OCI-LY1 (cell line): ENCODE measurements around the gene NFAT5.

Experiments used
- H2AFZ ChIP-seq: fragments of 200-600 bp; sonication (generic), shearing (Covaris generic); 2 replicates; pipeline ENCODE4 v1.6.0; 2014; ENCODE audit warnings: antibody characterized with exemption, mild to moderate bottlenecking, low read length
- H3F3A ChIP-seq: fragments of 200-600 bp; sonication (generic), shearing (Covaris generic); 2 replicates; pipeline ENCODE4 v1.6.0; 2014; ENCODE audit warnings: mild to moderate bottlenecking, antibody characterized with exemption, low read length, moderate library complexity; ENCODE audit not compliant: insufficient read depth
- H3K27ac ChIP-seq: fragments of 200-600 bp; sonication (generic); 2 replicates; pipeline ENCODE4 v1.5.1; 2014; ENCODE audit warnings: low read length, mixed run types, mild to moderate bottlenecking, low read depth; ENCODE audit not compliant: poor library complexity, severe bottlenecking
- H3K27me3 ChIP-seq: fragments of 200-600 bp; sonication (generic); 2 replicates; pipeline ENCODE4 v1.6.0; 2014; ENCODE audit warnings: antibody characterized with exemption, mild to moderate bottlenecking, low read length, moderate library complexity; ENCODE audit not compliant: insufficient read depth
- H3K36me3 ChIP-seq: fragments of 200-600 bp; sonication (generic); 2 replicates; pipeline ENCODE4 v1.6.1; 2014; ENCODE audit warnings: mild to moderate bottlenecking, antibody characterized with exemption, low read length, moderate library complexity, mixed read lengths; ENCODE audit not compliant: insufficient read depth
- H3K4me1 ChIP-seq: fragments of 200-600 bp; sonication (generic); 2 replicates; pipeline ENCODE4 v1.5.1; 2014; ENCODE audit warnings: mild to moderate bottlenecking, low read length, moderate library complexity; ENCODE audit not compliant: insufficient read depth, severe bottlenecking
- H3K4me2 ChIP-seq: fragments of 200-600 bp; sonication (generic), shearing (Covaris generic); 2 replicates; pipeline ENCODE4 v1.6.1; 2014; ENCODE audit warnings: low read length
- H3K4me3 ChIP-seq: fragments of 200-600 bp; sonication (generic); 2 replicates; pipeline ENCODE4 v1.5.1; 2014; ENCODE audit warnings: low read length, low read depth, mild to moderate bottlenecking, mixed read lengths; ENCODE audit not compliant: poor library complexity, severe bottlenecking
- H3K79me2 ChIP-seq: fragments of 200-600 bp; shearing (Covaris generic); 2 replicates; pipeline ENCODE4 v1.6.1; 2016; ENCODE audit warnings: mixed run types, low read length, mixed read lengths; ENCODE audit not compliant: insufficient read depth
- H3K9ac ChIP-seq: fragments of 200-600 bp; sonication (generic), shearing (Covaris generic); 2 replicates; pipeline ENCODE4 v1.6.1; 2014; ENCODE audit warnings: mild to moderate bottlenecking, low read length, mixed read lengths
- H3K9me2 ChIP-seq: fragments of 200-600 bp; sonication (generic), shearing (Covaris generic); 2 replicates; pipeline ENCODE4 v1.6.1; 2014; ENCODE audit warnings: low read depth, mild to moderate bottlenecking, low read length, mixed read lengths
- H3K9me3 ChIP-seq: fragments of 200-600 bp; shearing (Covaris generic); 2 replicates; pipeline ENCODE4 v1.6.1; 2014; ENCODE audit warnings: low read length, mixed read lengths
- H4K20me1 ChIP-seq: fragments of 200-600 bp; sonication (generic), shearing (Covaris generic); 2 replicates; pipeline ENCODE4 v1.6.0; 2016; ENCODE audit warnings: mild to moderate bottlenecking, low read length; ENCODE audit not compliant: insufficient read depth
- CTCF ChIP-seq: fragments of 200-600 bp; sonication (generic), shearing (Covaris generic); IDR thresholded peaks from 2 replicates; pipeline ENCODE4 v1.5.1; 2017; ENCODE audit warnings: mild to moderate bottlenecking, antibody characterized with exemption, low read length, moderate library complexity, mixed read lengths
- EZH2 ChIP-seq: fragments of 200-600 bp; sonication (generic), shearing (Covaris generic); IDR thresholded peaks from 2 replicates; pipeline ENCODE4 v1.8.0; 2017; ENCODE audit warnings: borderline replicate concordance, mixed run types, mild to moderate bottlenecking, antibody characterized with exemption, low read length, moderate library complexity, mixed read lengths

The NFAT5 gene

GRCh38 chr16:69712277-69712676 is 146.5 kb downstream of the NFAT5 start:
- Histone ChIP-seq H3K79me2 (no peaks in the 10 kb centered on the region), H3F3A (no peaks in the 10 kb centered on the region), H3K4me3 (no peak overlapping the region), H3K27me3 (no peaks in the 10 kb centered on the region), H3K4me2 (no peak overlapping the region), H3K9ac (no peak overlapping the region), H4K20me1 (no peaks in the 10 kb centered on the region), H3K4me1 (no peaks in the 10 kb centered on the region), H2AFZ (no peak overlapping the region), H3K9me3 (no peaks in the 10 kb centered on the region), H3K27ac (no peak overlapping the region), H3K9me2 (no peaks in the 10 kb centered on the region), H3K36me3 (peaks cover 9% of the 10 kb centered on the region; the same call in 1 of the 2 replicates)
- no peak for TF ChIP-seq EZH2
- TF ChIP-seq CTCF, result no peak

GRCh38 chr16:69712914-69713581 is 147.3 kb downstream of the NFAT5 start:
- Histone ChIP-seq H4K20me1 (no peaks in the 10 kb centered on the region), H2AFZ (no peak overlapping the region), H3F3A (no peaks in the 10 kb centered on the region), H3K27ac (no peak overlapping the region), H3K4me1 (no peaks in the 10 kb centered on the region), H3K27me3 (no peaks in the 10 kb centered on the region), H3K9me3 (no peaks in the 10 kb centered on the region), H3K36me3 (peaks cover 9% of the 10 kb centered on the region; the same call in 1 of the 2 replicates), H3K9ac (no peak overlapping the region), H3K9me2 (no peaks in the 10 kb centered on the region), H3K79me2 (no peaks in the 10 kb centered on the region), H3K4me2 (no peak overlapping the region), H3K4me3 (no peak overlapping the region)
- TF ChIP-seq CTCF, result no peak
- no peak for TF ChIP-seq EZH2

GRCh38 chr16:69717066-69717465 is 151.3 kb downstream of the NFAT5 start:
- no peaks in the 10 kb centered on the region for H3K27me3 ChIP-seq
- peaks cover 9% of the 10 kb centered on the region; the same call in 1 of the 2 replicates for H3K36me3 ChIP-seq
- no peaks in the 10 kb centered on the region for H3K9me3 ChIP-seq
- H2AFZ ChIP-seq, result no peak overlapping the region
- H3K79me2 ChIP-seq, result no peaks in the 10 kb centered on the region
- no peaks in the 10 kb centered on the region for H3K9me2 ChIP-seq
- H3K9ac ChIP-seq, result no peak overlapping the region
- H3K4me1 ChIP-seq, result no peaks in the 10 kb centered on the region
- H3K27ac ChIP-seq, result no peak overlapping the region
- H3F3A ChIP-seq, result no peaks in the 10 kb centered on the region
- H3K4me2 ChIP-seq, result no peak overlapping the region
- H3K4me3 ChIP-seq, result no peak overlapping the region
- H4K20me1 ChIP-seq, result no peaks in the 10 kb centered on the region
- TF ChIP-seq EZH2, result no peak
- TF ChIP-seq CTCF, result no peak
